GM21367 (cell line): Measurements from ENCODE around the gene GPSM3.
"Not testable (repeated sequence)": the region's sequence is repeated elsewhere in the genome, so short reads cannot be mapped to it uniquely, and the experiment has no call there.

ENCODE experiments used
- ATAC-seq: cut with Tn5 transposase; IDR thresholded peaks from one replicate; pipeline ENCODE4 v1.9.1; 2021; ENCODE audit not compliant: unreplicated experiment

GPSM3 gene

DNA sequence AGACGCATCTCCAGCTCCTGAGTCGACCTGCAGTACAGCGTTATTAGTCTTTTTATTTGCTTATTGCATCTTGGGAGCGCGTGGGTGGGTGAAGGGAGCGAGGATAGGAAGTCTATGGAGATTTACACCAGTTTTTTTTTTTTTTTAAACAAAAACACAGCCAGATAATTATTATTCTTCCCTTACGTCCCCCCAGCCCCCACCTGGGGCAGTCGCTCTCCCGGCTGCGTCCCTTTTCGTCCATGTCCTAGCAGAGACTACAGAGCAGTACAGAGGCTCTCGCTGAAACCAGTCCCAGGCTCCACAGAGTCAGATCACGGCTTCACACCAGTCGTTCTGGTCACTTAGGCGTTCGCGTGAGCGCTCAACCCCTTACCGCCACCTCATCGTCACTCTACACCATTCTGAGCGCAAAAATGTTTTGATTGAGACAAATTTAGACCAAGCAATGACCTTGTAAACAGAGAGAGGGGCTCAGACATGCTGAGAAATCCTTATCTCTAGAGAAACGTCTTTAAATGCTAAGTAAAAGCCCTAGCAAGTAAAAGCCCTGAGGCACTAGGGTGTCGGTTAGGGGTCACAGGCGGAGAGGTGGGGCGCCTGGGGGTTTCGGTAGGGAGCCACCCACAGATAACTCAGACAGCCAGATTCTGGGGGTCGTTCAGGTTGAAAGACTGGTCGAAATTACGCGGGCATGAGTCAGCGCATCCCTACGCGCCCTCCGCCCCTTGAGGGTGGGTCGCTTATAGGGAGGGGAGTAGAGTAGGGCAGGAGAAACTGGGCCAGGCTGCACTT, 39.5 kb downstream of the GPSM3 start:
- no peak for ATAC-seq

DNA sequence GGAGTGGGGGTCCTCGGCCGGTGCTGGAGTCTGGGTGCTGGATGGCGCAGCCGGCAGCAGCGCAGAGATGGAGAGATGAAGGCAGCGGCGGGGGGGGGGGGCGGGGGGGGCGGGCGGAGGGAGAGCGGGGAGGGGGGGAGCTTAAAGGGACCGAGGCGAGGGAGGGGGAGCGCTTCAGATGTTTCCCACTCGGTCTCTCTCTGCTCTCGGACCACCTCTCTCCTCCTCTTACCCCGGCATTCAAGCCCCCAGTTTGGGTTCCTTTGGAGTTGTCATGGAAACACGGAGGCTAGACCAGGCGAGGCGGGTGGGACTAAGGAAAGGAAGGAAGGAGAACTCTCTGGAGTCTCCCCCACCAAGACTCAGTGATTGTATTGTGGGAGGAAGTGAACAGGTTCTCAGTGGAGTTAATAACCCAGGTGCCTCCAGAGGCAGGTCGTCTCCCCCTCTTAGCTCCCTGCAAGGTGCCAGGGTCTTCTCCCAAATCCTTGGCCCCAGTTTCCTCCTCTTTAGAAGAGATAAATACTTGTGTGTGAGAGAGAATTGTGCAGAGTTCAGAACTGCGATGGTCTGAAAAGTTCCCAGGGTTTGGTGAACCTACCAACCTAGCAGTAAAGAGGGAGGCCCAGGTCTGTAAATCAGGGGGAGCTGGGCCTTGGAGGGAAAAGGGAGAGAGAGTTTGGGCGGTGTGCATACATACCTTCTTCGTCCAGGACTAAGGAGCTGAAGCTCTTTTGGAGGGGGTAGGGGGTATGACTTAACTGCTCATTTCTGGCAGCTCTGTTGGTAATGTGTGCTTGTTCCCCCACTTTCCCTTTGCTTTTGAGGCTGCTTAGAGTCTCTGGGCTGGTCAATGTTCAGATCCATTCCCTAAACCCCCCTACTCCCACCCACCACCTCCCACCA, 40.3 kb downstream of the GPSM3 start, which contains the start of gene PRRT1:
TSS of gene PRRT1 (minus strand) at position 77 of the 906 bp plus-strand sequence. CDS start 112 bp downstream, outside the sequence.
- ATAC-seq, result no peak

DNA sequence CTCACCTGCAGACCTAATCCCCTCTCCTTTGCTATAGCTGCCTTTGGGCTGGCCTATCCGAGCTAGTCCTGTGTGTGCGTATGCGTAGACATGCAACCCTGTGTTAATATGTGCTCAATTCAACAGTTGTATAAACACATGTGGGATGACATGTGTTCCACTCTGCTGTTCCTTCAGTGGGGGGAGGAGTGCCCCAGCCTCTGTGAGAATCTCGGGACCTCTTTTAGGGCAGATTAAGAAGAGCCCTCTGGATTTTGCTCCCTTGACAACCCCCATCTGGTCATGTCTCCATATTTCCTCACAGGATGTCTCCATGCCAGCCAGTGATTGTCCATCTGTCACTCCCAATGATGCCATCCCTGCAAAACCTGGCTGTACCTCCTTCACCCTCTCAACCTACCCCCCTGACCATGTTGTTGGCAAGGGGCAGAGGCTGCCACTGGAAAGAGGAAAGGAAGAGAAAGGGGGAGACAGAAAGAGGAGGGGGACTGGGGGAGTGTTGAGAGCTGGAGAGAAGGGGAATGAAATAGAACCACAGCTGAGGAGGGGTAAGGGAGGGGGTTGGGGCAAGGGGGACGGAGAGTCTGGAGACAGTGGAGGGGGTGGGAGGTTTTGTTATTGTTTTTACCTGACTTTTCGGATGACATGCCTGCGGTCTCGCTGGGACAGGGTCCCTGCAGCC, 41.1 kb downstream of the GPSM3 start:
- ATAC-seq, result no peak

DNA sequence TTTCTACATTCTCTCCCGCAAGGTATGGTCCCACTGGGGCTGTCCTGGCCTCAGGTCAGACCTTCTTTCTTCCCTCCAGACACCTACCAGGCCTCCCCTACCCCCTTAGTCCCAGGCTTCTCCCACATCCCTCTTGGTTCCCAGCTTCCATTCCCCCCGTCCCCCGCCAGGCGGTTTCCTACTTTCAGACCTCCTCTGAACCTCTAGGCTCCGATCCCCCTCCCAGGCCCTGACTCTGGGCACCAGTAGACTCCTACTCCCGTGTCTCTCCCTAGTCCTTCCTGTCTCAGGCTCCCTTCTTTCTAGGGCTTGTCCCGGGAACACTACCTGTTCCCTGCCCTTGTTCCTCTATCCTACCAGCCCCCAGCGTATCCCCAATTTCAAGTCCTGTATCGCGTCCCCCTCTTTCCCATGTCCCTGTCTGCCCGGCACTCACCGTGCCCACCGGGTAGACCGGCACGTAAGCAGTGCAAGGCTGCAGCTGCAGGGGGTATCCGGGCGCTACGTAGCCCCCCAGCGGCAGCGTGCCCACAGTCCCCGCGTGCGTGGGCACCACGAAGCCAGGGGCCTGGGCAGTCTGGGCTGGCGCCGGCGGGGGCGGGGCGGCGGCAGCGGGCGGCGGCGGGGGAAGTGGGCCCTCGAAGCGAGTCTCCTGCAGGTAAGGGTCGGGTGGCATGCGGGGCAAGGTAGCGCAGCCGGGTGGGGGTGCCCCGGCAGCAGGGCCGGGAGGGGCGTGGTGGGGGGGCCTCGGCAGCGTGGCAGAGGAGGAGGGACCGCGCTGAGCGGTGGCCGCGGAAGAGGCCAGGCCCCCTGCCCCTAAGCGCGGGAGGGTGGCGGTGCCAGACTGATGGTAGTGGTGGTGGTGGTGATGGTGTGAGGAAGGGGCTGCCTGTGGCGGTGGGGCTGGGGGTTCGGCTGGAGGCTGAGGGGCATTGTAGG, 42.2 kb downstream of the GPSM3 start:
- ATAC-seq, result no peak

DNA sequence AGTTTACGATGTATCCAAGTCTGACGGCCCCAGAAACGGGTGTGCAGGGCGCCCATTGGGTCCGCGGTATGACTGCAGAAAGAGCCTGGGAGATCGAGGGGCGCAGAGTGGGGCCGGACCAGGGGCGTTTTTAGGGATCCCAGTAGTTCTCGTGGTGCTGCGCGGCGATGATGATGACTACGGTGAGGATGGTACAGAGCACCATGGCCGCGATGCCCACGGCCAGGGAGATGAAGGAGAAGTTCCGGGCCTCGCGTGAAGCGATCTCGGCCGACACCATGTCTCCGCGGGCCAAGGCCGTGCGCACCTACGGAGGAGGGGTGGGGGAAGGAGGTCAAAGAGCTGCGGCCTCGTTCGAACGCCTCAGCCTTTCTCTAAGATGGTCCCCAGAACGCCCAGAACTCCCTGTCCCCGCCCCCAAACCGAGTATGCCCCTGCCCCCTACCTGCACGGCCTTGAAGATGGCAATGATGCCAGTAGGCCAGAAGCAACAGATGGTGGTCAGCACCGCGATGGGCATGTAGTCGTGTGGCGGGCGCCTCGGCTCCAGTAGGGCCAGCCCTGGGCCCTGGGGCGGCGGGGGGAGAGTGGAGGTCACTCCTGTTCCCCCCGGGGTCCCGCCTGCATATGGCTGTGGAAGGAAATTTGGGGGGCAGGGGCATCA, 43.2 kb downstream of the GPSM3 start:
- ATAC-seq, result no peak

DNA sequence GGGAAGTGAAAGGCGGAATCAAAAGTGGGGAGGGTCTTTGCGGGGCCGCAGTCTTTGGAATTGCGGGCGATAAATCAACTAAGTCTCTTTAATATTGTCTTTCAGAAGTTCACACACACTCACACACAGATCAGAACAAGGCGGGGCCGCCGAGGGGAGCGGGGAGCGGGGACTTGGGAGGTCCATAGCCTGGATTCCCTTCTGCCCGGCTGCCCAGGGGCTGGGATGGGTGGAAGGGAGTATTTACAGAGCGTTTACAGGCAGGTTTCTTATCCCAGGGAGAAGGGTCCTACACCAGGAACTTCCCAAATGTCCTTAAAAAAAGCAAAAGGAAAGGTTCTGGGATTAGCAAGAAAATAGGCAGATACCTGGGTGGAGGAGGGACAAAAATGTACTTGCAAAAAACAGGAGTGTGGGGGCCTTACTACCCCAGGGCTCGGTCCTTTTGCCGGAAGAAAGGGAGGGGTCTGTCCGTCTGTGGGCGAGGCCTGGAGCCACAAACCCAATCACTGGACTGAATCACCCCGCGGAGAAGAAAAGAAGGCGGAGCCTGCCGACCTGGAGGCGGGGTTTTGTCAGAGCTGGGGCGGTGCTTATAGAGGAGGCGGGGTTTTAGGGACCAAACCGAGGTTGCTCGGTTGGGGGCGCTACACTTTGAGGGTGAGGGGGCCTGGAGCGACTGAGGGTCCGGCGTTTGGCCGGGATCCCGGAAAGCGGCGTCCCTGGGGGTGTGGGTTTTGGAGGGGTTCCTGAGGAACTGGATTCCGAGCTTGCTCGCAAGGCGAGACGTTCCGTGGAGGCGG, 44.0 kb downstream of the GPSM3 start:
- ATAC-seq, result no peak

DNA sequence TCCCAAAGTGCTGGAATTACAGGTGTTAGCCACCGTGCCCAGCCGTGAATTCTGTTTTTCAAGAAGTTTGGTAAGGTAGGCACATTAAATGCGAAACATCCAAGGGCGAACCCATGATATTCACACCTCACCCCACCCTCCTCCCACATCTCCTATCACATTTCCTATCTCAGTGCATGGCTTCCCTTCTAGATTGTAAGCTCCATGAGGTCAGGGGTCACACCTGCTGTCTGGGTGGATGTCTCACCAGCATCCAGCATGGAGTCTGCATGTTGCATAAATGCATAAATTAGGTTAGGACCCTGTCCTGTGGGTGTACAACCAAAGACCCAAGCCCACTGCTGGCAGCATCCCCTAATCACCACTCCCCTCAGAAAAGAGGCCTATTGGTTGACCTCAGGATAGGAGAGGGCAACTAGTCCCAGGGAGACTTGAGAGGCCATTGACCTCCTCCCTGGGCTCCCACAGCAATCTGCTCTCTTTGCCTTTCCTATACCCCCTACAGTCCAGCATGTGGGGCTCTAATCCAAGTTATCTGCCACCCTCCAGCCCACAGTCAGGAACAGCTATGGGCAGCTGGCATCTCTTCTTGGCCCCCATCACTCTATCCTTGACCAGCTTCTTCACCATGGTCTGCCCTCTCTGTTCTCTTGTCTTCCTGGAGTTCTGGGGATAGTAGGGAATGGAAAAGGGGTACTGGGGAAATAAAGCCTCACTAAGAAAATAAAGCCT, 44.9 kb downstream of the GPSM3 start:
- no peak for ATAC-seq

DNA sequence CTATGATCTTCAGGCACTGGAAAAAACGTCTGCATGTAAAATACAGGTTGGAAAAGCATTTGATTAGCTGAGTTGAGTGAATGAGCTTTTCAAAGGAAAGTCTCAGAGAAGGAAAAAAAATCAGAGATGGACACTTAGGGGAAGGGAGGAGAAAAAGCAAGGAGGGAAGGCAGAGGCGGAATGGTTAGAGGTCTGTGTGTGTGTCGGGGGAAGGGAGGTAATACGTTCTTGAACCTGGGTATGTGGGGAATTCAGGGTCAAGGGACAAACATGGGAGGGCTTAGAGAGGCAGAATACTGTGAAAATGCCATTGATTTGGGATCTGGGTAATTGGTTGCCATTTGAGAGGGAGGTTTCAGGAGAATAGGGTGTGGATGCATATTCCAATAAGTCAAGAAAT, 45.8 kb downstream of the GPSM3 start:
- no peak for ATAC-seq

DNA sequence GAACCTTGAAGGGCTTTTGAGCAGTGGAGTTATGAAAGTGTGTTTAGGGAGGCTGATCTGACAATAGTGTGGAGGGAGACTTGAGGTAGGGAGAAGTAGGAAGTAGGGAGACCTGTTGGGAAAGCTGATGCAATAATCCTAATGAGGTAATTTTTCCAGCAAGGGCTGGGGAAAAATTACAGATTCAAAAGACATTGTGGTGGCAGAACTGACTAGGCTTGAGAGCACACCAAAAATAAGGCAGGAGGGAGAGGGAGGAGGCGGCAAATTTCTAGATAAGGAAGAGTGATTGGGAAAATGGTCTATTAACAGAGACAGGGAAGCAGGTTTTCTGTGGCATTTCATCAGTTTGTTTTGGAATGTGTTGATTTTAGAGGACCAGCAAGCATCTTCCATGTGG, 46.2 kb downstream of the GPSM3 start:
- no peak for ATAC-seq

DNA sequence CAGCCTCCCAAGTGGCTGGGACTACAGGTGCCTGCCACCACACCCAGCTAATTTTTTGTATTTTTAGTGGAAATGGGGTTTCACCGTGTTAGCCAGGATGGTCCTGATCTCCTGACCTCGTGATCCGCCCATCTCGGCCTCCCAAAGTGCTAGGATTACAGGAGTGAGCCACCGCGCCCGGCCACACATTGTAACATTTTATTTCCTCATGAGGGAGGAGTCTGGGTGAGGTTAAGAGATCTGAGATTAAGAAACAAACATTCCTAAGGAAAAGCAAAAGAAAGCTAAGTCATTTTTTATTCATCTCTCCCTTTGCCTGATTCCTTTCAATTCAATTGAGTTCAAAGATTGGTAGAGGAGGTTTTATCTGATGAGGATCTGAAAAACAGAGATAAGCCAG, 48.2 kb downstream of the GPSM3 start:
- not testable (repeated sequence) for ATAC-seq
